Esophagus squamous epithelium (tissue), 4 donors: ENCODE measurements around the gene OPN5.

Experiments
- CTCF ChIP-seq, 6 experiments: fragments of 450-650 bp in 4 of 6; fragments of 200-600 bp in 2 of 6; sonication (generic) in 2 of 6; IDR thresholded peaks; one replicate each; pipeline ENCODE4 v1.5.1; 2016 to 2019; ENCODE audit warnings: antibody characterized with exemption in 6 of 6, mild to moderate bottlenecking in 4 of 6, moderate library complexity in 4 of 6
- POLR2A ChIP-seq, 4 donors: fragments of 450-650 bp; IDR thresholded peaks; one replicate each; pipeline ENCODE4 v1.6.1; 2017; ENCODE audit warnings: antibody characterized with exemption in 4 of 4, mild to moderate bottlenecking in 4 of 4, moderate library complexity in 3 of 4

DNA sequence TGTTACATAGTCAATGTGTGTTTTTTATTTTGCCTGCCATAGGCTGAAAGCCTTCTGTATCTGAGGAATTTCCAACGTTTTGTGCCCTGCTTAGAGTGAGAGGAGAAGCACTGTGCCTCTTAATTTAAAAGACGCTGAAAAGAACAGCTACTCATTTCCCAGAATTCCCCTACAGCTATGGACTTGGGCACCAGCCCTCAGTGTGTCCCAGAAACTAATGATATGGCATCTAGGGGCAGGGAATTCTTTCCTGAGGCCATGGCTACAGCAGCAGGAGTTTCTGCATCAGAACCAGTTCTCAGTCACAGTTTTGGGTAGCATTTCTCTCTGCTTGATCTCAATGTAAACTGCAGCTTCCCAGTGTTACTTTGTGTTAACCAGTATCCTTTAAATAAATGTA, 20.2 kb downstream of the OPN5 start:
- no peak for TF ChIP-seq POLR2A (IDR thresholded peaks at IDR 0.05)
- TF ChIP-seq CTCF (IDR thresholded peaks at IDR 0.05): no peak
